Esophagus squamous epithelium (tissue), 4 donors: ENCODE measurements around the gene USP49.

Source experiments
- POLR2A ChIP-seq, 4 donors: fragments of 450-650 bp; IDR thresholded peaks; one replicate each; pipeline ENCODE4 v1.6.1; 2017; ENCODE audit warnings: antibody characterized with exemption in 4 of 4, mild to moderate bottlenecking in 4 of 4, moderate library complexity in 3 of 4
- TF ChIP-seq, protein P1 (sequence below), 6 experiments: fragments of 450-650 bp in 4 of 6; fragments of 200-600 bp in 2 of 6; sonication (generic) in 2 of 6; IDR thresholded peaks; one replicate each; pipeline ENCODE4 v1.5.1; 2016 to 2019; ENCODE audit warnings: antibody characterized with exemption in 6 of 6, mild to moderate bottlenecking in 4 of 6, moderate library complexity in 4 of 6

DNA sequence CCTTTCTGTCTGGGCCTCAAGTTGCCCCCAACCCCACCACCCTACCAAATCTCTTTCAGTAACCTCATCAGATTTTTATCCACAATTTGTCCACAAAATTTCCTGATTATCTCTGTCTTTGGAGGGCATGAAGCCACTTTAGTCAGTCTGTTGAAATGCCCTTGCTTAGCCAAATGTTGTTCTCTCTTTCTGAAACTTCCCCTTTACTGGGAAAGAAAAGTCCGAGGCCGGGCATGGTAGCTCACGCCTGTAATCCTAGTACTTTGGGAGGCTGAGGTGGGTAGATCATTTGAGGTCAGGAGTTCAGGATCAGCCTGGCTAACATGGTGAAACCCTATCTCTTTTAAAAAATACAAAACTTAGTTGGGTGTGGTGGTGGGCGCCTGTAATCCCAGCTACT, 73.9 kb downstream of the USP49 start:
- TF ChIP-seq, protein P1, sequence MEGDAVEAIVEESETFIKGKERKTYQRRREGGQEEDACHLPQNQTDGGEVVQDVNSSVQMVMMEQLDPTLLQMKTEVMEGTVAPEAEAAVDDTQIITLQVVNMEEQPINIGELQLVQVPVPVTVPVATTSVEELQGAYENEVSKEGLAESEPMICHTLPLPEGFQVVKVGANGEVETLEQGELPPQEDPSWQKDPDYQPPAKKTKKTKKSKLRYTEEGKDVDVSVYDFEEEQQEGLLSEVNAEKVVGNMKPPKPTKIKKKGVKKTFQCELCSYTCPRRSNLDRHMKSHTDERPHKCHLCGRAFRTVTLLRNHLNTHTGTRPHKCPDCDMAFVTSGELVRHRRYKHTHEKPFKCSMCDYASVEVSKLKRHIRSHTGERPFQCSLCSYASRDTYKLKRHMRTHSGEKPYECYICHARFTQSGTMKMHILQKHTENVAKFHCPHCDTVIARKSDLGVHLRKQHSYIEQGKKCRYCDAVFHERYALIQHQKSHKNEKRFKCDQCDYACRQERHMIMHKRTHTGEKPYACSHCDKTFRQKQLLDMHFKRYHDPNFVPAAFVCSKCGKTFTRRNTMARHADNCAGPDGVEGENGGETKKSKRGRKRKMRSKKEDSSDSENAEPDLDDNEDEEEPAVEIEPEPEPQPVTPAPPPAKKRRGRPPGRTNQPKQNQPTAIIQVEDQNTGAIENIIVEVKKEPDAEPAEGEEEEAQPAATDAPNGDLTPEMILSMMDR (IDR thresholded peaks at IDR 0.05) = no peak
- no peak for TF ChIP-seq POLR2A (IDR thresholded peaks at IDR 0.05)
